ENCODE results near the gene RPS6KA3. TPM values are rescaled to one million over a fixed set of nuclear protein-coding genes. Genes with fewer than 3 reads are reported as not detected.

Gene RPS6KA3
- total and polyA plus RNA-seq, 7 donors: 18.0 to 41.9 (median 34.3) TPM

DNA sequence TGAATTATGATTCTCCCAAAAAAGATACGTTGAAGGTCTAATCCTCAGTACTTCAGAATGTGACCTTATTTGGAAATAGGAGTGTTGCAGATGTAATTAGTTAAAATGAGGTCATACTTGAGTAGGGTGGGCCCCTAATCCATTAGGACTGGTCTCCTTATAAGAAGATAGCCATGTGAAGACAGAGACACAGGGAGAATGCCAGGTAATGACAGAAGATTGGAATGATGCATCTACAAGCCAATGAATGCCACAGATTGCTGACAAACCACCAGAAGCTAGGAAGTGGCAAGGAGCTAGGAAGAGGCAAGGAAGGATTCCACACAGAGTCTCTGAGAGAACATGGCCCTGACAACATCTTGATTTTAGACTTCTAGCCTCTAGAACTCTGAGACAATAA, 7.4 kb upstream of the RPS6KA3 start:
- intact Hi-C loops (cut with DNase I): no loop called here
- no peak overlapping the region for H3K4me3 ChIP-seq

DNA sequence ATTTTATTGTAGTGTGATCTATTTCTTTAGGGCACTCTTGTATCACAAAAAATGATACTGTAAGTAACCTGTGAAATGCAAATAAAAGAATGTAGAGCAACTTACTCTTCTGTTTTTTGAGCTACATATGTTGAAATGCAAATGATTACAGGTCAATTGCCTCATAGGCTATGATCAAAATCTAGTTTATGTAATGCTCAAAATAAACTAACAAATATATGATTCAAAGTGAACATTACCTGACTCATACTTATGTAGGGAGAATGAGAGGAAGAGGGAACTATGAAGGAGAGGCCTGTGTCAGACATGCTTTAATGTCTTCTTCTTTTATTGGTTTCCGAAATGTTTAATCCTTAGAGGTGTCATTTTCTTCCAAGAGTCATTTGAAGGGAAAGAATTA, 5.0 kb upstream of the RPS6KA3 start:
- intact Hi-C loops (cut with DNase I): no loop called here
- H3K36me3 ChIP-seq: no peaks in the 10 kb centered on the region

More for the DNA sequence above, 7.4 kb upstream of the RPS6KA3 start:
- no peaks in the 10 kb centered on the region for H3K9me3 ChIP-seq
- H3K27ac ChIP-seq: no peak overlapping the region
- TF ChIP-seq EP300 (IDR thresholded peaks at IDR 0.05) (no peak), POLR2A (IDR thresholded peaks at IDR 0.05) (no peak), POLR2AphosphoS5 (IDR thresholded peaks at IDR 0.05) (no peak)
- TF ChIP-seq, protein P1, sequence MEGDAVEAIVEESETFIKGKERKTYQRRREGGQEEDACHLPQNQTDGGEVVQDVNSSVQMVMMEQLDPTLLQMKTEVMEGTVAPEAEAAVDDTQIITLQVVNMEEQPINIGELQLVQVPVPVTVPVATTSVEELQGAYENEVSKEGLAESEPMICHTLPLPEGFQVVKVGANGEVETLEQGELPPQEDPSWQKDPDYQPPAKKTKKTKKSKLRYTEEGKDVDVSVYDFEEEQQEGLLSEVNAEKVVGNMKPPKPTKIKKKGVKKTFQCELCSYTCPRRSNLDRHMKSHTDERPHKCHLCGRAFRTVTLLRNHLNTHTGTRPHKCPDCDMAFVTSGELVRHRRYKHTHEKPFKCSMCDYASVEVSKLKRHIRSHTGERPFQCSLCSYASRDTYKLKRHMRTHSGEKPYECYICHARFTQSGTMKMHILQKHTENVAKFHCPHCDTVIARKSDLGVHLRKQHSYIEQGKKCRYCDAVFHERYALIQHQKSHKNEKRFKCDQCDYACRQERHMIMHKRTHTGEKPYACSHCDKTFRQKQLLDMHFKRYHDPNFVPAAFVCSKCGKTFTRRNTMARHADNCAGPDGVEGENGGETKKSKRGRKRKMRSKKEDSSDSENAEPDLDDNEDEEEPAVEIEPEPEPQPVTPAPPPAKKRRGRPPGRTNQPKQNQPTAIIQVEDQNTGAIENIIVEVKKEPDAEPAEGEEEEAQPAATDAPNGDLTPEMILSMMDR (IDR thresholded peaks at IDR 0.05): no peak
- H3K4me1 ChIP-seq: no peaks in the 10 kb centered on the region
- WGBS, 2 donors: 70 to 91% methylated on average over 1 of the region's 1 CpG
- DNase-seq: no peak
- no peaks in the 10 kb centered on the region for H3K27me3 ChIP-seq
- no peaks in the 10 kb centered on the region for H3K36me3 ChIP-seq

DNA sequence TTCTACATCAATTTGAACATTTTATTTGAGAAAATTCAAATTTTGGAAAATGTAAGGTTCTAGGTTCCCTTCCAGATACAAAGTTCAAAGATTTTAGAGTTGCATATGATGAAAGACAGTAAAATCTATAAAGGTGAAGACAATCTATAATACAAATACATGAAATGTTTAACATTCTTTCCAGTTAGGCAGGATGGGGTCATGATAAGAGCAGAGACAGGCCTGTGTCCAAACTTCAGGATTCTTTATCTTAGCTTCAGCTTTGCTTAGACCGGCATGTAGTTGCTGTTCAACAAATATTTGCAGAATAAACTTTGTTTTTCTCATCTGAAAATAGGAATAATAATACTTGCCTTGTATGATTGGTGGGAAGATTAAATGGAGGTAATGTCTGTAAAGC, 4.5 kb upstream of the RPS6KA3 start:
- TF ChIP-seq, protein P1 (IDR thresholded peaks at IDR 0.05): no peak
- TF ChIP-seq POLR2A (IDR thresholded peaks at IDR 0.05) (no peak), EP300 (IDR thresholded peaks at IDR 0.05) (no peak), POLR2AphosphoS5 (IDR thresholded peaks at IDR 0.05) (no peak)
- Histone ChIP-seq H3K27me3 (no peaks in the 10 kb centered on the region), H3K9me3 (no peaks in the 10 kb centered on the region), H3K4me1 (no peaks in the 10 kb centered on the region), H3K36me3 (no peaks in the 10 kb centered on the region), H3K27ac (no peak overlapping the region), H3K4me3 (no peak overlapping the region)
- no peak for DNase-seq
- intact Hi-C loops (cut with DNase I): no loop called here
- WGBS, 2 donors: 30 to 58% methylated on average over 1 of the region's 1 CpG

More for the DNA sequence above, 5.0 kb upstream of the RPS6KA3 start:
- no peak for DNase-seq
- Histone ChIP-seq H3K4me1 (no peaks in the 10 kb centered on the region), H3K27ac (no peak overlapping the region), H3K4me3 (no peak overlapping the region), H3K27me3 (no peaks in the 10 kb centered on the region), H3K9me3 (no peaks in the 10 kb centered on the region)
- TF ChIP-seq POLR2AphosphoS5 (IDR thresholded peaks at IDR 0.05) (no peak), POLR2A (IDR thresholded peaks at IDR 0.05) (no peak), EP300 (IDR thresholded peaks at IDR 0.05) (no peak)
- TF ChIP-seq, protein P1 (IDR thresholded peaks at IDR 0.05): no peak
- WGBS, 2 donors: 77 to 84% methylated on average over 1 of the region's 1 CpG

DNA sequence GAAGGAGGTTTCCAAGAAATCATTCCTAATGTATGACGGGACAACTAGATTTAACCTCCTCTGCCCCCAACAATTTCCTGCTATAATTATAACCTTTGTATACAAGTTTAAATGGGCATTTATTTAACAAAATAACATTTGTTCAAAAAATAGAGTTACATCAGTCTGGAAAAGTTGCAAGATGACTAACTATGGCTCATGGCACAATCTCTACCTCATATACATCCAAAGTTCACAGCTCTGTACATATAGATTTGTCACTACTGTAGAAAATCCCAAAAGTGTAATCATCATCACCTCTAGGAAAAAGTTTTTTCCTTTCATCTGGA, 3.8 kb upstream of the RPS6KA3 start:
- H3K4me3 ChIP-seq: no peak overlapping the region
- no peak for DNase-seq
- no peak overlapping the region for H3K27ac ChIP-seq
- no peaks in the 10 kb centered on the region for H3K4me1 ChIP-seq
- TF ChIP-seq POLR2A (IDR thresholded peaks at IDR 0.05) (no peak), POLR2AphosphoS5 (IDR thresholded peaks at IDR 0.05) (no peak), EP300 (IDR thresholded peaks at IDR 0.05) (no peak)
- TF ChIP-seq, protein P1 (IDR thresholded peaks at IDR 0.05): no peak
- no peaks in the 10 kb centered on the region for H3K36me3 ChIP-seq
- 86 to 89% methylated on average over 1 of the region's 1 CpG for WGBS, 2 donors
- intact Hi-C loops (cut with DNase I): no loop called here
- no peaks in the 10 kb centered on the region for H3K9me3 ChIP-seq
- no peaks in the 10 kb centered on the region for H3K27me3 ChIP-seq

DNA sequence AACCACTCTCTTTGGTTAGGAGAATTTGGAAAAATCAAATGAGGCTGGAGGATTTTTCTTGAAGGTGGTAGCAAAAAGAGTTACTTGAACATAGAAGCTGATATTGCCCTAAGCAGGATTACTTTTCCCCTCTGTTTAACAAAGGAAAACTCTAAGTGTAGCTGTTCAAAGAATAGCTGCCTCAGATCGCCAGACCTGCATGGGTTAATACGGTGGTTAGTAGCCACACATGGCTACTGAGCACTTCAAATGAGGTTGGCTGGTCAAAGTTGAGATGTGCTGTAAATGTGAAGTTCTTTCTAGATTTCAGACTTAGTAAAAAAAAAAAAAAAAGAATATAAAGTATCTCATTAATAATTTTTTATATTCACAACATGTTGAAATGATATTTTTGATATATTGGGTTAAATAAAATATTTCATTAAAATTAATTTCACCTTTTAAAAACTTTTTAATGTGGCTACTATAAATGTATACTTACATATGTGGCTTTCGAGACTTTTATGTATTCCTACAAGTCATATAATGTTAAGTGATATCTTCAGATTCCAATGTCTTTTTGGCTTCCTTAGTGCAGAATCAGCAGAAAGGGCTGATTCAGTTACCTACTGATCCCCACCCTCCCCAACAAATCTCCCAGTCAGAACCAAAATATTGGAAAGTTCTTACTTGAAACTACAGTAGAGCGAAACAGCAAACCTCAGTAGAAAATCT, 3.3 kb upstream of the RPS6KA3 start:
- 90 to 91% methylated on average over 4 of the region's 4 CpGs for WGBS, 2 donors
- H3K9me3 ChIP-seq: no peaks in the 10 kb centered on the region
- no peaks in the 10 kb centered on the region for H3K36me3 ChIP-seq
- intact Hi-C loops (cut with DNase I): loop anchor here (5.0 kb wide), 1 partner anchor 128 kb away; the partner anchor contains the start of gene EIF1AX
- no peaks in the 10 kb centered on the region for H3K4me1 ChIP-seq
- DNase-seq: no peak
- H3K4me3 ChIP-seq: no peak overlapping the region
- H3K27me3 ChIP-seq: no peaks in the 10 kb centered on the region
- TF ChIP-seq, protein P1 (IDR thresholded peaks at IDR 0.05): no peak
- TF ChIP-seq EP300 (IDR thresholded peaks at IDR 0.05): no peak
- no peak for TF ChIP-seq POLR2A (IDR thresholded peaks at IDR 0.05)
- TF ChIP-seq POLR2AphosphoS5 (IDR thresholded peaks at IDR 0.05): no peak
- H3K27ac ChIP-seq: no peak overlapping the region
